Aorta (tissue), 5 donors: Measurements from ENCODE around the gene PFKM. TPM values are rescaled to one million over a fixed set of nuclear protein-coding genes. Genes with fewer than 3 reads are reported as not detected.
"Not testable (repeated sequence)": the region's sequence is repeated elsewhere in the genome, so short reads cannot be mapped to it uniquely, and the experiment has no call there.

Experiments
- ATAC-seq: fragments of 200-7000 bp; cut with Tn5 transposase; one replicate; pipeline ENCODE4 v1.9.1; 2022; ENCODE audit warnings: moderate library complexity; ENCODE audit not compliant: low FRiP score
- DNase-seq, 2 donors: peaks; one replicate each; pipeline ENCODE4 v3.0.0-alpha.2; 2020
- H3K27ac ChIP-seq, 2 donors: one replicate each; pipeline ENCODE4 v1.5.1; 2013; ENCODE audit warnings: low read length in 2 of 2, mild to moderate bottlenecking in 2 of 2, moderate library complexity in 2 of 2, control low read depth in 1 of 2, inconsistent platforms in 1 of 2, low read depth in 1 of 2
- H3K27me3 ChIP-seq, 2 donors: one replicate each; pipeline ENCODE4 v1.6.1; 2013; ENCODE audit warnings: control low read depth in 1 of 2, low read length in 1 of 2, mild to moderate bottlenecking in 1 of 2, moderate library complexity in 1 of 2; ENCODE audit not compliant: insufficient read depth in 2 of 2, control insufficient read depth in 1 of 2
- H3K36me3 ChIP-seq, 2 donors: one replicate each; pipeline ENCODE4 v1.6.1; 2013; ENCODE audit warnings: control low read depth in 1 of 2, low read length in 1 of 2, mild to moderate bottlenecking in 1 of 2; ENCODE audit not compliant: insufficient read depth in 2 of 2, control insufficient read depth in 1 of 2
- H3K4me1 ChIP-seq, 2 donors: one replicate each; pipeline ENCODE4 v1.6.1; 2013; ENCODE audit warnings: low read length in 2 of 2, control low read depth in 1 of 2, mild to moderate bottlenecking in 1 of 2, moderate library complexity in 1 of 2; ENCODE audit not compliant: insufficient read depth in 2 of 2, control insufficient read depth in 1 of 2
- H3K4me3 ChIP-seq, 2 donors: one replicate each; pipeline ENCODE4 v1.5.1; 2013; ENCODE audit warnings: low read length in 2 of 2, control low read depth in 1 of 2, mild to moderate bottlenecking in 1 of 2
- H3K9me3 ChIP-seq: one replicate; pipeline ENCODE4 v1.6.1; 2013; ENCODE audit warnings: mild to moderate bottlenecking, low read length; ENCODE audit not compliant: control insufficient read depth
- WGBS, 2 donors: extraction: QIAGEN DNeasy Blood & Tissue Kit; methylation state at CpG; one replicate each; pipeline ENCODE4 v1.1.7; 2013; 5-methylcytosine and 5-hydroxymethylcytosine counted together
- intact Hi-C, 2 donors: fragments of 100-400 bp; cut with DNase I; formaldehyde crosslinking; loops; one replicate each; pipeline versions ENCODE4 v1.14.2 to v1.15.0; 2022
- polyA plus RNA-seq, 2 donors: library from polyadenylated mRNA; stranded (reverse); fragments of 200-250 nt; gene quantifications; one replicate each; pipeline ENCODE4 v1.2.3, GENCODE V29; 2013
- total RNA-seq, 2 donors: library from RNA; stranded (reverse); fragmentation: NEBNext Ultra II Directional; extraction: Animal tissue kit (Norgen Biotek cat#: 25700); gene quantifications; one replicate each; pipeline ENCODE4 v1.2.1, GENCODE V29; 2021
- donor health status: healthy with polysubstance abuse.
- donor health status: Bipolar disorder and iron deficiency.
- donor health status: DM: no; HTN: no; CAD: no.
- donor health status: DM: no; HTN: no; CAD: no.
- donor health status: DM: yes; HTN: yes; CAD: no.

Gene PFKM
- total and polyA plus RNA-seq, 4 donors = 22.3 to 68.8 (median 55.4) TPM

GRCh38 chr12:48121522-48121921, 2.4 kb downstream of the PFKM start:
- intact Hi-C loops = loop anchor here in 1 of 2 donors (5.0 kb wide), 1 partner anchor 36 kb away; the partner anchor contains the start of gene ASB8
- no peak overlapping the region for H3K27ac ChIP-seq
- no peaks in the 10 kb centered on the region for H3K9me3 ChIP-seq
- DNase-seq (no peak), ATAC-seq (no peak)
- WGBS, 2 donors = 91 to 92% methylated on average over 1 of the region's 1 CpG
- H3K4me1 ChIP-seq = peaks cover 0 to 1% of the 10 kb centered on the region in 2 donors
- H3K27me3 ChIP-seq = no peaks in the 10 kb centered on the region
- no peak overlapping the region for H3K4me3 ChIP-seq
- no peaks in the 10 kb centered on the region for H3K36me3 ChIP-seq

- Histone ChIP-seq H3K27ac (no peak overlapping the region), H3K4me1 (peaks cover 0 to 1% of the 10 kb centered on the region in 2 donors), H3K9me3 (no peaks in the 10 kb centered on the region), H3K27me3 (no peaks in the 10 kb centered on the region), H3K36me3 (no peaks in the 10 kb centered on the region), H3K4me3 (no peak overlapping the region)
- no peak for DNase-seq
- WGBS, 2 donors = 89 to 95% methylated on average over 2 of the region's 2 CpGs
- no peak for ATAC-seq
- intact Hi-C loops = loop anchor here in 1 of 2 donors (5.0 kb wide), 1 partner anchor 35 kb away; the partner anchor contains the start of gene ASB8
These were observed 3.1 kb downstream of the PFKM start for GRCh38 chr12:48122065-48122834.

- intact Hi-C loops = loop anchor here in 1 of 2 donors (5.0 kb wide), 1 partner anchor 34 kb away; the partner anchor contains the start of gene ASB8
- Histone ChIP-seq H3K27ac (no peak overlapping the region), H3K4me3 (no peak overlapping the region), H3K9me3 (no peaks in the 10 kb centered on the region), H3K36me3 (peaks cover 0 to 4% of the 10 kb centered on the region in 2 donors), H3K4me1 (peaks cover 0 to 1% of the 10 kb centered on the region in 2 donors), H3K27me3 (no peaks in the 10 kb centered on the region)
- 74 to 75% methylated on average over 4 of the region's 4 CpGs for WGBS, 2 donors
- no peak for ATAC-seq
- no peak for DNase-seq
These were observed 4.0 kb downstream of the PFKM start for GRCh38 chr12:48123169-48123568.

GRCh38 chr12:48125542-48125941, 6.4 kb downstream of the PFKM start:
- intact Hi-C loops, H3K27ac ChIP-seq: not testable (repeated sequence)

GRCh38 chr12:48125985-48126384, 6.8 kb downstream of the PFKM start:
- 17 to 19% methylated on average over 4 of the region's 4 CpGs for WGBS, 2 donors
- Histone ChIP-seq H3K27ac (no peak overlapping the region), H3K4me1 (no peaks in the 10 kb centered on the region), H3K27me3 (no peaks in the 10 kb centered on the region), H3K4me3 (no peak overlapping the region), H3K36me3 (peaks cover 2 to 4% of the 10 kb centered on the region in 2 donors), H3K9me3 (no peaks in the 10 kb centered on the region)
- intact Hi-C loops = no loop called here
- ATAC-seq (peak; percentile 43), DNase-seq (no peak)

More at GRCh38 chr12:48125542-48125941, 6.4 kb downstream of the PFKM start:
- not testable (repeated sequence) for H3K27me3 ChIP-seq, DNase-seq, H3K4me3 ChIP-seq, ATAC-seq, H3K36me3 ChIP-seq, H3K9me3 ChIP-seq, H3K4me1 ChIP-seq
- WGBS, 2 donors = 87 to 93% methylated on average over 5 of the region's 5 CpGs

GRCh38 chr12:48126953-48127630, 7.9 kb downstream of the PFKM start:
- H3K9me3 ChIP-seq = no peaks in the 10 kb centered on the region
- ATAC-seq (no peak), DNase-seq (no peak)
- no peak overlapping the region for H3K27ac ChIP-seq
- no peak overlapping the region for H3K4me3 ChIP-seq
- peaks cover 4% of the 10 kb centered on the region in 2 donors for H3K36me3 ChIP-seq
- intact Hi-C loops = no loop called here
- WGBS, 2 donors = 96 to 100% methylated on average over 2 of the region's 2 CpGs
- H3K27me3 ChIP-seq = no peaks in the 10 kb centered on the region
- H3K4me1 ChIP-seq = no peaks in the 10 kb centered on the region

GRCh38 chr12:48128800-48129199, 9.6 kb downstream of the PFKM start:
- WGBS, 2 donors = 97 to 98% methylated on average over 1 of the region's 1 CpG
- H3K27me3 ChIP-seq = no peaks in the 10 kb centered on the region
- no peak overlapping the region for H3K4me3 ChIP-seq
- DNase-seq (no peak), ATAC-seq (no peak)
- intact Hi-C loops = no loop called here
- H3K4me1 ChIP-seq = no peaks in the 10 kb centered on the region
- H3K36me3 ChIP-seq = peaks cover 4 to 13% of the 10 kb centered on the region in 2 donors
- no peaks in the 10 kb centered on the region for H3K9me3 ChIP-seq
- H3K27ac ChIP-seq = no peak overlapping the region

GRCh38 chr12:48129376-48129775, 10.2 kb downstream of the PFKM start:
- H3K27ac ChIP-seq = no peak overlapping the region
- H3K4me3 ChIP-seq = no peak overlapping the region
- intact Hi-C loops = no loop called here
- no peak for ATAC-seq
- DNase-seq = no peak
- WGBS, 2 donors = 87 to 88% methylated on average over 1 of the region's 1 CpG
- no peaks in the 10 kb centered on the region for H3K4me1 ChIP-seq
- no peaks in the 10 kb centered on the region for H3K9me3 ChIP-seq
- peaks cover 4 to 13% of the 10 kb centered on the region in 2 donors for H3K36me3 ChIP-seq
- no peaks in the 10 kb centered on the region for H3K27me3 ChIP-seq
